ENCODE measurements around the gene GMPPA.

GMPPA gene

GRCh38 chr2:219467736-219468075, 31.0 kb upstream of the GMPPA start:
- in situ Hi-C loops (cut with HindIII; ENCODE audit: low sequenced_read_pairs): no loop called here

- in situ Hi-C loops (cut with HindIII; ENCODE audit: low sequenced_read_pairs): no loop called here
Observed at GRCh38 chr2:219468410-219469185, 30.1 kb upstream of the GMPPA start.

DNA sequence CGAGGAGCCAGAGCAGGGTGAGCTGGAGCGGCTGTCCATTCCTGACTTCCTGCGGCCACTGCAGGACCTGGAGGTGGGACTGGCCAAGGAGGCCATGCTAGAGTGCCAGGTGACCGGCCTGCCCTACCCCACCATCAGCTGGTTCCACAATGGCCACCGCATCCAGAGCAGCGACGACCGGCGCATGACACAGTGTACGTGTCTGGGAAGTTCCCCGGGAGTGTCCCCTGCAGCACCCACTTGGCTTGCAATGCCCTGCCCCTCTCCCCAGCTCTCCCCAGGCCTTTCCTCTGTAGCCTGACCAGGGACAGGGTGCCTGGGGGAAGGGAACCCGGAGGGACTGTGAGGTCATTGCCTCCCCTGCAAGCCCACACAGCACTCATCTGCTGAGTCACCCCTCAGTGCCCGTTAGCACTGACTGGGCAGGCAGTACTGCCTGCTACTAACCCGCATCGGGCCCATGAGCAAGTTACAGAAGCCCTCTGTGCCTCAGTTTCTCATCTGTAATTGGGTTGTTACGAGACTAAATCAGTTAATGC, 29.4 kb upstream of the GMPPA start:
- in situ Hi-C loops (cut with HindIII; ENCODE audit: low sequenced_read_pairs): no loop called here

DNA sequence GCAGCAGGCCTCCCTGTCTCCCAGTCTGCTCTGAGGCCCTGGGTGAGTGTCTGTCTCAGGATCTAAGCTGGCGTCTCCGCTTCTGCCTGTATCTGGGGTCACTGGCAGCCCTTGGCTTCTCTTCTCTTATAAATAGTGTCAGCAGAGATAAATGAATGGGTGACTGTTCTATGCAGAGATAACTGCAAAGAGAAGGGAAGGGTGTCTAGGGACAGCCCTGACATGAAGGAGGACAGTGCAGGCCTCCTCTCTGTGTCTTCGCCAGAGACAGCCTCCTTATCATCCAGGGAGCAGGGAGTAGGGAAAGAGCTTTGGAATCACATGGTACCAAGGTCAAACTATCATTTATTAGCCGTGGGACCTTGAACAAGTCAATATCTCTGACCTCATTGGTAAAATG, 28.3 kb upstream of the GMPPA start:
- in situ Hi-C loops (cut with HindIII; ENCODE audit: low sequenced_read_pairs): loop anchor here (5.0 kb wide), 1 partner anchor 73 kb away; no protein-coding TSS in a partner anchor

DNA sequence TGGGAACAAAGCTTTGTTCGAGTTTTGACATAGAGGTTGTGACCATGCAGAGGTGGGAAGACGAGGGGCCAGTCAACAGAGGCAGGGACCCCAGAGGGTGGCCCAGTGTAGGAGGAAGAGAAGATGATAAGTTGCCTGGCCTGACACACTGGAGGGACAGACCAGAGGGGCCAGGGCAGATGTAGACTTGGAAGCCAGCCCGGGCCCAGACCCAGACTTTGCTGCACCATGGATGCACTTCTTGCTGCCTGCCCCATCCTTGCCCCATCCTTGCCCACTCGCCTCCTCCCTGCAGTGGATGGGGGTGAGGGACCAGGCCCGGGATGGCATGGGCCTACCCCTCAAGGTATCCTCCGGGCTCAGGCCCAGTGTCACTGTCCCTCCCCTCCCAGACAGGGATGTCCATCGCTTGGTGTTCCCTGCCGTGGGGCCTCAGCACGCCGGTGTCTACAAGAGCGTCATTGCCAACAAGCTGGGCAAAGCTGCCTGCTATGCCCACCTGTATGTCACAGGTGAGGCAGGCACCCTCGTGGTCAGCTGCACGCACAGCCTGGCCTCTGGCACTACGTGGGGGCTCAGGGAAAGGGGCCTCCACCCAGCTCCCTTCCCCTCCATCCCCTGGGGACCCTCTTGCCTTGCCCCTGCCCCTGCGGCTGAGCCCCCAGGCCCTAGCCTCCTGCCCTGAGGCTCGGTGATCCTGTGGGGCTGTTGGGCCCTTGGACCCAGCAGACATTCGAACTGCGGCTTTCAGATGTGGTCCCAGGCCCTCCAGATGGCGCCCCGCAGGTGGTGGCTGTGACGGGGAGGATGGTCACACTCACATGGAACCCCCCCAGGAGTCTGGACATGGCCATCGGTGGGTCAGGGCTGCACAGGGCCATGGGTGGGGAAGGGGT, 27.0 kb upstream of the GMPPA start:
- in situ Hi-C loops (cut with HindIII; ENCODE audit: low sequenced_read_pairs): loop anchor here (5.0 kb wide), 1 partner anchor 74 kb away; no protein-coding TSS in a partner anchor

GRCh38 chr2:219472629-219473187, 26.0 kb upstream of the GMPPA start:
- in situ Hi-C loops (cut with HindIII; ENCODE audit: low sequenced_read_pairs): loop anchor here (5.0 kb wide), 1 partner anchor 75 kb away; no protein-coding TSS in a partner anchor

DNA sequence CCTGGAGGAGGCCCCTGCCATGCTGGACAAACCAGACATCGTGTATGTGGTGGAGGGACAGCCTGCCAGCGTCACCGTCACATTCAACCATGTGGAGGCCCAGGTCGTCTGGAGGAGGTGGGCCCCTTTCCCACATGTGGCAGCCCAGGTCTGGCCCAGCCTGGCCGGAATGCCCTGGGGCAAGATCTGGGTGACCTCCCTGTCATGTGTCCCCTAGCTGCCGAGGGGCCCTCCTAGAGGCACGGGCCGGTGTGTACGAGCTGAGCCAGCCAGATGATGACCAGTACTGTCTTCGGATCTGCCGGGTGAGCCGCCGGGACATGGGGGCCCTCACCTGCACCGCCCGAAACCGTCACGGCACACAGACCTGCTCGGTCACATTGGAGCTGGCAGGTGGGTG, 25.2 kb upstream of the GMPPA start:
- in situ Hi-C loops (cut with HindIII; ENCODE audit: low sequenced_read_pairs): loop anchor here (5.0 kb wide), 1 partner anchor 76 kb away; no protein-coding TSS in a partner anchor

DNA sequence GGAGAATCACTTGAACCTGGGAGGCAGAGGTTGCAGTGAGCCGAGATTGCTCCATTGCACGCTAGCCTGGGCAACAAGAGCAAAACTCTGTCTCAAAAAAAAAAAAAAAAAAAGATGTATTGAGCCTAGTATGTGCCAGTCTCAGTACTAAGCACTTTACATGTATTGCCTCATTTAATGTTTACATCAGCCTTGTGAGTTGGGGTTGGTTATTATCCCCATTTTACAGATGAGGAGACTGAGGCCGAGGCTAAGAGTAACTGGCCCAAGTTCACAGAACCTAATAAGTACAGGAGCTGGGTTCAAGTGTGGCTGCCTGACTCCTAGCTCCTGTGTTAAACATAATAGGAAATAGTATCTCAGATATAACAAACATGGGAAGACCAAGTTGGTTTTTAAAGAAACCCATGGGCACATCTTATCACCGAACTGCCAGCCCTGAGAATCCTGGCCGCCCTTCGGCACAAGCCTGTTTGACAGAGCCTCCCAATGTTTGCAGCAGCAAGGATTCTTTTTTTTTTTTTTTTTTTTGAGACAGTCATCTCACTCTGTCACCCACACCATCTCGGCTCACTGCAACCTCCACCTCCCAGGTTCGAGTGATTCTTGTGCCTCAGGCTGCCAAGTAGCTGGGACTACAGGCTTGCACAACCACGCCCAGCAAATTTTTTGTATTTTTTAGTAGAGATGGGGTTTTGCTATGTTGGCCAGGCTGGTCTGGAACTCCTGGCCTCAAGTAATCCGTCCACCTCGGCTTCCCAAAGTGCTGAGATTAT, 24.2 kb upstream of the GMPPA start:
- in situ Hi-C loops (cut with HindIII; ENCODE audit: low sequenced_read_pairs): loop anchor here (5.0 kb wide), 1 partner anchor 77 kb away; no protein-coding TSS in a partner anchor

- in situ Hi-C loops (cut with HindIII; ENCODE audit: low sequenced_read_pairs): no loop called here
Observed at GRCh38 chr2:219475278-219475677, 23.4 kb upstream of the GMPPA start.

GRCh38 chr2:219475697-219476651, 22.7 kb upstream of the GMPPA start:
- in situ Hi-C loops (cut with HindIII; ENCODE audit: low sequenced_read_pairs): no loop called here

- in situ Hi-C loops (cut with HindIII; ENCODE audit: low sequenced_read_pairs): no loop called here
Observed at GRCh38 chr2:219476652-219477151, 22.0 kb upstream of the GMPPA start.

DNA sequence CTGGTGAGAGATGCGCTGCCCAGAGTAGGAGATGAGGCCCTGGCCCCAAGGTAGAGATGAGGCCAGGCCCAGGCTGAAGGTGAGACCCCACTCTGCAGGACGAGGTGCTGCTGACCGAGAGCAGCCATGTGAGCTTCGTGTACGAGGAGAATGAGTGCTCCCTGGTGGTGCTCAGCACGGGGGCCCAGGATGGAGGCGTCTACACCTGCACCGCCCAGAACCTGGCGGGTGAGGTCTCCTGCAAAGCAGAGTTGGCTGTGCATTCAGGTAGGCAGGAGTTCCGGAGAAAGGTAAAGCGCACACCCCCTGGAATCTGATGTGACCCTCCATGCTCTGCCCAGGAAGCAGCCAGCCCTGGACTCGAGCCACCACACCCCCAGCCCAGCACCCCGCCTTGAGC, 21.5 kb upstream of the GMPPA start:
- in situ Hi-C loops (cut with HindIII; ENCODE audit: low sequenced_read_pairs): no loop called here

DNA sequence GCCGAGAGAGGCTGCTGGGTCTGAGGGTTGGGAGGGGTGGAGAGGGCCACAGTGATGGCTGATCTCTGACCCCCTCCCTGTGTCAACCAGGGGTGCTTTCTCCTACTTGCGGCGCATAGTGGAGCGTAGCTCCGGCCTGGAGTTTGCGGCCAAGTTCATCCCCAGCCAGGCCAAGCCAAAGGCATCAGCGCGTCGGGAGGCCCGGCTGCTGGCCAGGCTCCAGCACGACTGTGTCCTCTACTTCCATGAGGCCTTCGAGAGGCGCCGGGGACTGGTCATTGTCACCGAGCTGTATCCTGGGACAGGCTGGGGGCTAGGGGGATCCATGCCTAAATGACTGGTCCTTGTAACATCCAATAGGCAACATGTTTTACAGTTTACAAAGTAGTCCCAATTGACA, 20.9 kb upstream of the GMPPA start:
- in situ Hi-C loops (cut with HindIII; ENCODE audit: low sequenced_read_pairs): no loop called here

DNA sequence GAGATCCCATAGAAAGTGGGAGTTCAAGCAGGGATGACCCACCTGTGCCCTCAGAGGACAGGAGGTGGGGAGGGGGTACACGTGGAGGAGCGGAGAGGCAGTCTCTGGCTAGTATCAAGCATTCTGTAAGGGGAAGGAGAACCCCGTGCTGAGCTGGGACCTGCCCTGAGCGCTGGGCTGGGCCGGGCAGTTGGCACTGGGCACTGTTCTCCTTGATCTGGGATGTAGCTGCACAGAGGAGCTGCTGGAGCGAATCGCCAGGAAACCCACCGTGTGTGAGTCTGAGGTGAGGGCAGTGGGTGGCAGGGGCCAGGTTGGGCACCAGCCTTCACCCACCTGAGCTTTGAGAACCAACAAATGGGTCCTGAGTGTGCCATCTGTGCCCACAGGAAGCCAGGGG, 19.8 kb upstream of the GMPPA start:
- in situ Hi-C loops (cut with HindIII; ENCODE audit: low sequenced_read_pairs): no loop called here

- in situ Hi-C loops (cut with HindIII; ENCODE audit: low sequenced_read_pairs): no loop called here
Observed at GRCh38 chr2:219480004-219480403, 18.7 kb upstream of the GMPPA start.

DNA sequence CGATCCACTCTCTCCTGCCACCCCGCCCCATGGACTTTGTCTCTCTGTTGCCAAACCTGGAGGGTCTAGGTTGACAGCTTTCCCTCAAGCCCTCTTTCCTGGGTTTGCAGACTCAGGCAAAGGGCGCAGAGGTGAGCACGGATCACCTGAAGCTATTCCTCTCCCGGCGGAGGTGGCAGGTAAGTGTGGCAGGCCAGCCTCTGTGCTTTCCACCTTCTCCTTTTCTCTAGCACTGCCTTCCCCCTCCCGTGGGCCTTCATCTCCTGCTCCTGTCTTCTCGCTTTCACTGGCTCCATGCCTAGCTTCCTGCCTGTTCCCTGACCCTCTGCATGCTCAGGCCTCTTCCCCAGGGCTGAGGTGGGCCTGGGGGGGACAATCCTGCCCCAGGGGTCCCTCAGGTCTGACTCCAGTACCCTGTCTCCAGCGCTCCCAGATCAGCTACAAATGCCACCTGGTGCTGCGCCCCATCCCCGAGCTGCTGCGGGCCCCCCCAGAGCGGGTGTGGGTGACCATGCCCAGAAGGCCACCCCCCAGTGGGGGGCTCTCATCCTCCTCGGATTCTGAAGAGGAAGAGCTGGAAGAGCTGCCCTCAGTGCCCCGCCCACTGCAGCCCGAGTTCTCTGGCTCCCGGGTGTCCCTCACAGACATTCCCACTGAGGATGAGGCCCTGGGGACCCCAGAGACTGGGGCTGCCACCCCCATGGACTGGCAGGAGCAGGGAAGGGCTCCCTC, 15.9 kb upstream of the GMPPA start:
- in situ Hi-C loops (cut with HindIII; ENCODE audit: low sequenced_read_pairs): no loop called here

DNA sequence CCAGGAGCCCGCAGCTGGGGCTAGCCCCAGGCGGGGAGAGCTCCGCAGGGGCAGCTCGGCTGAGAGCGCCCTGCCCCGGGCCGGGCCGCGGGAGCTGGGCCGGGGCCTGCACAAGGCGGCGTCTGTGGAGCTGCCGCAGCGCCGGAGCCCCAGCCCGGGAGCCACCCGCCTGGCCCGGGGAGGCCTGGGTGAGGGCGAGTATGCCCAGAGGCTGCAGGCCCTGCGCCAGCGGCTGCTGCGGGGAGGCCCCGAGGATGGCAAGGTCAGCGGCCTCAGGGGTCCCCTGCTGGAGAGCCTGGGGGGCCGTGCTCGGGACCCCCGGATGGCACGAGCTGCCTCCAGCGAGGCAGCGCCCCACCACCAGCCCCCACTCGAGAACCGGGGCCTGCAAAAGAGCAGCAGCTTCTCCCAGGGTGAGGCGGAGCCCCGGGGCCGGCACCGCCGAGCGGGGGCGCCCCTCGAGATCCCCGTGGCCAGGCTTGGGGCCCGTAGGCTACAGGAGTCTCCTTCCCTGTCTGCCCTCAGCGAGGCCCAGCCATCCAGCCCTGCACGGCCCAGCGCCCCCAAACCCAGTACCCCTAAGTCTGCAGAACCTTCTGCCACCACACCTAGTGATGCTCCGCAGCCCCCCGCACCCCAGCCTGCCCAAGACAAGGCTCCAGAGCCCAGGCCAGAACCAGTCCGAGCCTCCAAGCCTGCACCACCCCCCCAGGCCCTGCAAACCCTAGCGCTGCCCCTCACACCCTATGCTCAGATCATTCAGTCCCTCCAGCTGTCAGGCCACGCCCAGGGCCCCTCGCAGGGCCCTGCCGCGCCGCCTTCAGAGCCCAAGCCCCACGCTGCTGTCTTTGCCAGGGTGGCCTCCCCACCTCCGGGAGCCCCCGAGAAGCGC, 15.0 kb upstream of the GMPPA start:
- in situ Hi-C loops (cut with HindIII; ENCODE audit: low sequenced_read_pairs): no loop called here
